ENCODE measurements around the gene MGAT4A. TPM values are rescaled to one million over a fixed set of nuclear protein-coding genes. Genes with fewer than 3 reads are reported as not detected.

MGAT4A gene
- polyA plus RNA-seq, 4 donors: 30.0 to 35.1 (median 33.0) TPM

GRCh38 chr2:98579926-98580325 is 151.0 kb downstream of the MGAT4A start:
- no peak for DNase-seq (ENCODE audit: low read depth in 4 of 4, low spot score in 3 of 4)

GRCh38 chr2:98578231-98578630 is 152.7 kb downstream of the MGAT4A start:
- DNase-seq (ENCODE audit: low read depth in 4 of 4, low spot score in 3 of 4): no peak

- DNase-seq (ENCODE audit: low read depth in 4 of 4, low spot score in 3 of 4): no peak
Measured at GRCh38 chr2:98577313-98577712, 153.6 kb downstream of the MGAT4A start.

GRCh38 chr2:98576666-98577312 is 154.1 kb downstream of the MGAT4A start:
- no peak for DNase-seq (ENCODE audit: low read depth in 4 of 4, low spot score in 3 of 4)

GRCh38 chr2:98573426-98573825 is 157.5 kb downstream of the MGAT4A start:
- no peak for DNase-seq (ENCODE audit: low read depth in 4 of 4, low spot score in 3 of 4)

- DNase-seq (ENCODE audit: low read depth in 4 of 4, low spot score in 3 of 4): no peak
Measured at GRCh38 chr2:98572676-98573075, 158.3 kb downstream of the MGAT4A start.

GRCh38 chr2:98572211-98572610 is 158.7 kb downstream of the MGAT4A start:
- no peak for DNase-seq (ENCODE audit: low read depth in 4 of 4, low spot score in 3 of 4)

- DNase-seq (ENCODE audit: low read depth in 4 of 4, low spot score in 3 of 4): no peak
Measured at GRCh38 chr2:98571796-98572195, 159.1 kb downstream of the MGAT4A start.

- DNase-seq (ENCODE audit: low read depth in 4 of 4, low spot score in 3 of 4): no peak
Measured at GRCh38 chr2:98571121-98571701, 159.7 kb downstream of the MGAT4A start.

GRCh38 chr2:98570356-98570755 is 160.6 kb downstream of the MGAT4A start:
- DNase-seq (ENCODE audit: low read depth in 4 of 4, low spot score in 3 of 4): no peak

- DNase-seq (ENCODE audit: low read depth in 4 of 4, low spot score in 3 of 4): no peak
Measured at GRCh38 chr2:98569915-98570314, 161.0 kb downstream of the MGAT4A start.

GRCh38 chr2:98569197-98569793 is 161.6 kb downstream of the MGAT4A start:
- no peak for DNase-seq (ENCODE audit: low read depth in 4 of 4, low spot score in 3 of 4)

Other genes starting within 250 kb of the MGAT4A start
- 10 to 100 TPM; 72.9 to 88.0 (median 82.5) TPM for gene COA5, start 122.6 kb downstream of the MGAT4A start, polyA plus RNA-seq (ENCODE audit: insufficient read length in 4 of 4)
- 10 to 100 TPM; 71.7 to 84.8 (median 75.5) TPM for gene UNC50, start 122.5 kb downstream of the MGAT4A start, polyA plus RNA-seq (ENCODE audit: insufficient read length in 4 of 4)
- gene CRACDL, start 205.1 kb upstream of the MGAT4A start, polyA plus RNA-seq (ENCODE audit: insufficient read length in 4 of 4): 1 to 10 TPM; 2.9 to 3.5 (median 3.2) TPM